Activated naive CD4-positive, alpha-beta T cell treated with anti-CD3 and anti-CD28 coated beads for 36 hours (primary cell): Measurements from ENCODE around the gene DIO1. TPM values are rescaled to one million over a fixed set of nuclear protein-coding genes. Genes with fewer than 3 reads are reported as not detected.

ENCODE experiments used
- CTCF ChIA-PET: fragments of 350-600 bp; sonication (Branson Sonifier 250); formaldehyde crosslinking; loops from one replicate; lab custom pipeline; 2021; ENCODE audit warnings: antibody characterized with exemption; lab: Charles Lee
- DNase-seq: peaks from one replicate; pipeline ENCODE4 v3.0.0-alpha.2; 2020
- H3K27ac Mint-ChIP-seq: one replicate; pipeline ENCODE4 v1.8.0; 2021; ENCODE audit warnings: mild to moderate bottlenecking, mixed read lengths
- H3K27me3 Mint-ChIP-seq: one replicate; pipeline ENCODE4 v1.8.0; 2021; ENCODE audit warnings: low read depth, mixed read lengths
- H3K36me3 Mint-ChIP-seq: one replicate; pipeline ENCODE4 v1.8.0; 2021; ENCODE audit warnings: low read depth, mixed read lengths
- H3K4me1 Mint-ChIP-seq: one replicate; pipeline ENCODE4 v1.8.0; 2021; ENCODE audit warnings: low read depth, mixed read lengths
- H3K4me3 Mint-ChIP-seq: one replicate; pipeline ENCODE4 v1.8.0; 2021; ENCODE audit warnings: mild to moderate bottlenecking, moderate library complexity, mixed read lengths
- H3K9me3 Mint-ChIP-seq: one replicate; pipeline ENCODE4 v1.8.0; 2021; ENCODE audit warnings: mixed read lengths
- intact Hi-C: fragments of 100-400 bp; cut with micrococcal nuclease; formaldehyde crosslinking; loops from one replicate; pipeline ENCODE4 v1.15.1; 2023
- total RNA-seq, 2 experiments: library from RNA; stranded (reverse); gene quantifications; one replicate each; pipeline ENCODE4 v1.2.3, GENCODE V29; 2021

The DIO1 gene
- total RNA-seq, 2 experiments from 2014 or later: not detected

GRCh38 chr1:53896635-53897229, 2.7 kb downstream of the DIO1 start:
- intact Hi-C loops: no loop called here
- CTCF ChIA-PET: no interaction called here
- no peak overlapping the region for H3K4me3 Mint-ChIP-seq

GRCh38 chr1:53899206-53899628, 5.2 kb downstream of the DIO1 start:
- no peak for DNase-seq
- no peak overlapping the region for H3K27ac Mint-ChIP-seq
- H3K9me3 Mint-ChIP-seq: no peaks in the 10 kb centered on the region
- H3K4me3 Mint-ChIP-seq: no peak overlapping the region
- H3K4me1 Mint-ChIP-seq: peaks cover 4% of the 10 kb centered on the region
- no peaks in the 10 kb centered on the region for H3K36me3 Mint-ChIP-seq
- H3K27me3 Mint-ChIP-seq: peaks cover 6% of the 10 kb centered on the region
- CTCF ChIA-PET: interaction anchor here (2.0 to 2.3 kb wide), 2 partner anchors 12 to 47 kb away, joined by 5 to 10 read pairs; partner anchors contain the start of genes IFT25 and LRRC42
- intact Hi-C loops: no loop called here

More at GRCh38 chr1:53896635-53897229, 2.7 kb downstream of the DIO1 start:
- H3K9me3 Mint-ChIP-seq: no peaks in the 10 kb centered on the region
- H3K36me3 Mint-ChIP-seq: no peaks in the 10 kb centered on the region
- H3K27ac Mint-ChIP-seq: no peak overlapping the region
- no peak for DNase-seq
- H3K4me1 Mint-ChIP-seq: peaks cover 4% of the 10 kb centered on the region
- H3K27me3 Mint-ChIP-seq: peaks cover 6% of the 10 kb centered on the region

- no peaks in the 10 kb centered on the region for H3K9me3 Mint-ChIP-seq
- intact Hi-C loops: no loop called here
- no peaks in the 10 kb centered on the region for H3K36me3 Mint-ChIP-seq
Observed at GRCh38 chr1:53899708-53900107, 5.7 kb downstream of the DIO1 start.

GRCh38 chr1:53902235-53903138, 8.5 kb downstream of the DIO1 start:
- Mint-ChIP-seq H3K4me1 (peaks cover 4% of the 10 kb centered on the region), H3K27ac (no peak overlapping the region), H3K4me3 (no peak overlapping the region), H3K36me3 (no peaks in the 10 kb centered on the region), H3K9me3 (no peaks in the 10 kb centered on the region), H3K27me3 (no peaks in the 10 kb centered on the region)
- DNase-seq: no peak
- CTCF ChIA-PET: interaction anchor here (0.8 kb wide), 1 partner anchor 42 kb away, joined by 3 read pairs; no protein-coding TSS in a partner anchor
- intact Hi-C loops: no loop called here

More at GRCh38 chr1:53899708-53900107, 5.7 kb downstream of the DIO1 start:
- Mint-ChIP-seq H3K27ac (no peak overlapping the region), H3K4me1 (peaks cover 4% of the 10 kb centered on the region), H3K27me3 (peaks cover 6% of the 10 kb centered on the region), H3K4me3 (no peak overlapping the region)
- CTCF ChIA-PET: interaction anchor here (0.6 to 2.3 kb wide), 3 partner anchors 11 to 819 kb away, joined by 3 to 10 read pairs (median 5); partner anchors contain the start of genes IFT25 and LRRC42
- DNase-seq: no peak

GRCh38 chr1:53905509-53905908, 11.5 kb downstream of the DIO1 start:
- Mint-ChIP-seq H3K27ac (no peak overlapping the region), H3K4me3 (no peak overlapping the region), H3K36me3 (no peaks in the 10 kb centered on the region), H3K4me1 (peaks cover 4% of the 10 kb centered on the region), H3K27me3 (no peaks in the 10 kb centered on the region), H3K9me3 (no peaks in the 10 kb centered on the region)
- CTCF ChIA-PET: no interaction called here
- DNase-seq: no peak
- intact Hi-C loops: no loop called here

- Mint-ChIP-seq H3K9me3 (no peaks in the 10 kb centered on the region), H3K27ac (no peak overlapping the region), H3K4me1 (peaks cover 3% of the 10 kb centered on the region), H3K4me3 (no peak overlapping the region), H3K27me3 (no peaks in the 10 kb centered on the region), H3K36me3 (no peaks in the 10 kb centered on the region)
- intact Hi-C loops: no loop called here
- DNase-seq: no peak
- CTCF ChIA-PET: no interaction called here
Observed at GRCh38 chr1:53906121-53906520, 12.1 kb downstream of the DIO1 start.

- H3K27ac Mint-ChIP-seq: no peak overlapping the region
- CTCF ChIA-PET: interaction anchor here (1.2 to 1.8 kb wide), 3 partner anchors 10 to 40 kb away, joined by 4 to 10 read pairs (median 4); no protein-coding TSS in a partner anchor
Observed at GRCh38 chr1:53909946-53910345, 16.0 kb downstream of the DIO1 start.

GRCh38 chr1:53911442-53911841, 17.5 kb downstream of the DIO1 start:
- CTCF ChIA-PET: interaction anchor here (1.8 kb wide), 1 partner anchor 11 kb away, joined by 10 read pairs; no protein-coding TSS in a partner anchor
- H3K9me3 Mint-ChIP-seq: no peaks in the 10 kb centered on the region
- no peaks in the 10 kb centered on the region for H3K27me3 Mint-ChIP-seq
- H3K4me1 Mint-ChIP-seq: peaks cover 16% of the 10 kb centered on the region
- no peak overlapping the region for H3K27ac Mint-ChIP-seq
- intact Hi-C loops: no loop called here
- no peak for DNase-seq
- peaks cover 11% of the 10 kb centered on the region for H3K36me3 Mint-ChIP-seq
- no peak overlapping the region for H3K4me3 Mint-ChIP-seq

More at GRCh38 chr1:53909946-53910345, 16.0 kb downstream of the DIO1 start:
- intact Hi-C loops: no loop called here
- H3K27me3 Mint-ChIP-seq: no peaks in the 10 kb centered on the region
- no peak overlapping the region for H3K4me3 Mint-ChIP-seq
- DNase-seq: no peak
- H3K9me3 Mint-ChIP-seq: no peaks in the 10 kb centered on the region
- H3K36me3 Mint-ChIP-seq: peaks cover 4% of the 10 kb centered on the region
- peaks cover 6% of the 10 kb centered on the region for H3K4me1 Mint-ChIP-seq

GRCh38 chr1:53913352-53914033, 19.5 kb downstream of the DIO1 start:
- DNase-seq: no peak
- H3K9me3 Mint-ChIP-seq: no peaks in the 10 kb centered on the region
- H3K4me1 Mint-ChIP-seq: peaks cover 24% of the 10 kb centered on the region
- peaks cover 11% of the 10 kb centered on the region for H3K36me3 Mint-ChIP-seq
- CTCF ChIA-PET: interaction anchor here (0.9 to 1.6 kb wide), 7 partner anchors 10 to 167 kb away, joined by 3 to 7 read pairs (median 3); no protein-coding TSS in a partner anchor
- no peak overlapping the region for H3K27ac Mint-ChIP-seq
- H3K27me3 Mint-ChIP-seq: no peaks in the 10 kb centered on the region
- no peak overlapping the region for H3K4me3 Mint-ChIP-seq
- intact Hi-C loops: no loop called here

- no peak for DNase-seq
- CTCF ChIA-PET: interaction anchor here (1.2 kb wide), 1 partner anchor 41 kb away, joined by 4 read pairs; no protein-coding TSS in a partner anchor
- H3K27me3 Mint-ChIP-seq: no peaks in the 10 kb centered on the region
- intact Hi-C loops: loop anchor here (2.0 kb wide), 1 partner anchor 58 kb away; no protein-coding TSS in a partner anchor
- peaks cover 9% of the 10 kb centered on the region for H3K36me3 Mint-ChIP-seq
- H3K4me3 Mint-ChIP-seq: no peak overlapping the region
- H3K27ac Mint-ChIP-seq: no peak overlapping the region
- H3K9me3 Mint-ChIP-seq: no peaks in the 10 kb centered on the region
- H3K4me1 Mint-ChIP-seq: peaks cover 41% of the 10 kb centered on the region
Observed at GRCh38 chr1:53918343-53918742, 24.4 kb downstream of the DIO1 start.

- peak overlapping the region; percentile 14 for H3K27ac Mint-ChIP-seq
- peak; percentile 38 for DNase-seq
- intact Hi-C loops: loop anchor here (1.0 to 2.0 kb wide), 2 partner anchors 23 to 59 kb away; no protein-coding TSS in a partner anchor
- peaks cover 9% of the 10 kb centered on the region for H3K36me3 Mint-ChIP-seq
- H3K9me3 Mint-ChIP-seq: no peaks in the 10 kb centered on the region
- peaks cover 37% of the 10 kb centered on the region for H3K4me1 Mint-ChIP-seq
- no peak overlapping the region for H3K4me3 Mint-ChIP-seq
- no peaks in the 10 kb centered on the region for H3K27me3 Mint-ChIP-seq
- CTCF ChIA-PET: no interaction called here
Observed at GRCh38 chr1:53919675-53920066, 25.7 kb downstream of the DIO1 start.
